SK-N-SH (cell line): Measurements from ENCODE around the gene MUC20.

Experiments
- CHD2 ChIP-seq: fragments of 150-350 bp; IDR thresholded peaks from 2 replicates; pipeline ENCODE4 v1.6.1; 2018; ENCODE audit warnings: low read length; ENCODE audit not compliant: partially characterized antibody
- EP300 ChIP-seq, 2 experiments: IDR thresholded peaks; 2 replicates each; pipeline versions ENCODE4 v1.4.0 to v1.6.1; 2012; ENCODE audit warnings: borderline replicate concordance in 1 of 2, low read depth in 1 of 2, low read length in 1 of 2
- POLR2AphosphoS5 ChIP-seq: IDR thresholded peaks from 2 replicates; pipeline ENCODE4 v1.6.1; 2012; ENCODE audit warnings: low read depth, low read length
- RAD21 ChIP-seq: IDR thresholded peaks from 2 replicates; pipeline ENCODE4 v1.6.1; 2012; ENCODE audit warnings: mild to moderate bottlenecking, low read length
- RCOR1 ChIP-seq: fragments of 150-350 bp; IDR thresholded peaks from 2 replicates; pipeline ENCODE4 v1.6.1; 2017; ENCODE audit warnings: antibody characterized with exemption, low read length
- RFX5 ChIP-seq: IDR thresholded peaks from 2 replicates; pipeline ENCODE4 v1.6.1; 2012; ENCODE audit warnings: mild to moderate bottlenecking, improper control_type of control experiment, low read length
- RXRA ChIP-seq: IDR thresholded peaks from 2 replicates; pipeline ENCODE4 v1.4.0; 2012; ENCODE audit warnings: low read depth, mild to moderate bottlenecking, borderline replicate concordance
- SMC3 ChIP-seq: IDR thresholded peaks from 2 replicates; pipeline ENCODE4 v1.6.1; 2012; ENCODE audit warnings: low read depth, low read length, improper control_type of control experiment
- TAF1 ChIP-seq: IDR thresholded peaks from 2 replicates; pipeline ENCODE4 v1.6.1; 2012; ENCODE audit warnings: low read depth, mild to moderate bottlenecking, low read length, moderate library complexity, borderline replicate concordance
- TF ChIP-seq, protein P1 (sequence below): fragments of 200-600 bp; sonication (generic); IDR thresholded peaks from 2 replicates; pipeline ENCODE4 v1.6.1; 2017; ENCODE audit warnings: antibody characterized with exemption, mild to moderate bottlenecking, moderate library complexity
- TF ChIP-seq, protein P2 (sequence below): IDR thresholded peaks from 2 replicates; pipeline ENCODE4; 2012
- TF ChIP-seq, protein P3 (sequence below): IDR thresholded peaks from 2 replicates; pipeline ENCODE4 v1.4.0; 2012; ENCODE audit warnings: low read depth, borderline replicate concordance
- TF ChIP-seq, protein P4 (sequence below): IDR thresholded peaks from 2 replicates; pipeline ENCODE4 v1.4.0; 2012; ENCODE audit warnings: low read depth

DNA sequence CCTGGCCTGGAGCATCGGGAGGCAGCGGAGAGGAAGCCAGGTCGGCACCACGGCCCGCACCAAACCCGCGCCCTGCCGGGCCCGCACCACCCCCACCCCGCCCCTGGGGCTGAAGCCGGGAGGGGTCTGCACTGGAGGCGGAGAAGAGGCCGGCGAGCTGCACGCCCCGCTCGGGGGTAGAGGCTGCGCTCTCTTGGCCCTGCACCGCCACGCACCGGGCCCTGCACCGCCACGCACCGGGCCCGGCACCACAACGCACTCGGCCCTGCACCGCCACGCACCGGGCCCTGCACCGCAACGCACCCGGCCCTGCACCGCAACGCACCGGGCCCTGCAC is 41.4 kb downstream of the MUC20 start:
- TF ChIP-seq, protein P1, sequence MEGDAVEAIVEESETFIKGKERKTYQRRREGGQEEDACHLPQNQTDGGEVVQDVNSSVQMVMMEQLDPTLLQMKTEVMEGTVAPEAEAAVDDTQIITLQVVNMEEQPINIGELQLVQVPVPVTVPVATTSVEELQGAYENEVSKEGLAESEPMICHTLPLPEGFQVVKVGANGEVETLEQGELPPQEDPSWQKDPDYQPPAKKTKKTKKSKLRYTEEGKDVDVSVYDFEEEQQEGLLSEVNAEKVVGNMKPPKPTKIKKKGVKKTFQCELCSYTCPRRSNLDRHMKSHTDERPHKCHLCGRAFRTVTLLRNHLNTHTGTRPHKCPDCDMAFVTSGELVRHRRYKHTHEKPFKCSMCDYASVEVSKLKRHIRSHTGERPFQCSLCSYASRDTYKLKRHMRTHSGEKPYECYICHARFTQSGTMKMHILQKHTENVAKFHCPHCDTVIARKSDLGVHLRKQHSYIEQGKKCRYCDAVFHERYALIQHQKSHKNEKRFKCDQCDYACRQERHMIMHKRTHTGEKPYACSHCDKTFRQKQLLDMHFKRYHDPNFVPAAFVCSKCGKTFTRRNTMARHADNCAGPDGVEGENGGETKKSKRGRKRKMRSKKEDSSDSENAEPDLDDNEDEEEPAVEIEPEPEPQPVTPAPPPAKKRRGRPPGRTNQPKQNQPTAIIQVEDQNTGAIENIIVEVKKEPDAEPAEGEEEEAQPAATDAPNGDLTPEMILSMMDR = no peak
- no peak for TF ChIP-seq SMC3
- TF ChIP-seq EP300 (IDR thresholded peaks at IDR 0.05; ENCODE audit: borderline replicate concordance in 1 of 2, low read depth in 1 of 2, low read length in 1 of 2) = no peak
- TF ChIP-seq, protein P2, sequence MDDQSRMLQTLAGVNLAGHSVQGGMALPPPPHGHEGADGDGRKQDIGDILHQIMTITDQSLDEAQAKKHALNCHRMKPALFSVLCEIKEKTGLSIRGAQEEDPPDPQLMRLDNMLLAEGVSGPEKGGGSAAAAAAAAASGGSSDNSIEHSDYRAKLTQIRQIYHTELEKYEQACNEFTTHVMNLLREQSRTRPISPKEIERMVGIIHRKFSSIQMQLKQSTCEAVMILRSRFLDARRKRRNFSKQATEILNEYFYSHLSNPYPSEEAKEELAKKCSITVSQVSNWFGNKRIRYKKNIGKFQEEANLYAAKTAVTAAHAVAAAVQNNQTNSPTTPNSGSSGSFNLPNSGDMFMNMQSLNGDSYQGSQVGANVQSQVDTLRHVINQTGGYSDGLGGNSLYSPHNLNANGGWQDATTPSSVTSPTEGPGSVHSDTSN = no peak
- TF ChIP-seq, protein P3, sequence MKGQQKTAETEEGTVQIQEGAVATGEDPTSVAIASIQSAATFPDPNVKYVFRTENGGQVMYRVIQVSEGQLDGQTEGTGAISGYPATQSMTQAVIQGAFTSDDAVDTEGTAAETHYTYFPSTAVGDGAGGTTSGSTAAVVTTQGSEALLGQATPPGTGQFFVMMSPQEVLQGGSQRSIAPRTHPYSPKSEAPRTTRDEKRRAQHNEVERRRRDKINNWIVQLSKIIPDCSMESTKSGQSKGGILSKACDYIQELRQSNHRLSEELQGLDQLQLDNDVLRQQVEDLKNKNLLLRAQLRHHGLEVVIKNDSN = no peak
- no peak for TF ChIP-seq POLR2AphosphoS5
- no peak for TF ChIP-seq RXRA
- no peak for TF ChIP-seq CHD2
- no peak for TF ChIP-seq RFX5
- TF ChIP-seq RCOR1 = no peak
- TF ChIP-seq, protein P4, sequence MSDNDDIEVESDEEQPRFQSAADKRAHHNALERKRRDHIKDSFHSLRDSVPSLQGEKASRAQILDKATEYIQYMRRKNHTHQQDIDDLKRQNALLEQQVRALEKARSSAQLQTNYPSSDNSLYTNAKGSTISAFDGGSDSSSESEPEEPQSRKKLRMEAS = no peak
- no peak for TF ChIP-seq RAD21
- no peak for TF ChIP-seq TAF1
